Measurements from ENCODE around the gene GAS7. TPM values are rescaled to one million over a fixed set of nuclear protein-coding genes. Genes with fewer than 3 reads are reported as not detected.

Gene GAS7
- total RNA-seq, 6 experiments from 2014 or later: 1.6 to 7.1 (median 2.7) TPM

- intact Hi-C loops (cut with DNase I): no loop called here
- Histone ChIP-seq H3K27me3 (no peaks in the 10 kb centered on the region), H3K9me3 (no peaks in the 10 kb centered on the region), H3K36me3 (no peaks in the 10 kb centered on the region), H3K27ac (no peak overlapping the region), H3K4me1 (no peaks in the 10 kb centered on the region), H3K4me3 (no peak overlapping the region)
- ATAC-seq (no peak), DNase-seq (no peak)
- 29% methylated on average over 15 of the region's 21 CpGs for WGBS (ENCODE audit: insufficient coverage, low coverage, low lambda C conversion rate, missing lambda C conversion rate)
- TF ChIP-seq, protein P1, sequence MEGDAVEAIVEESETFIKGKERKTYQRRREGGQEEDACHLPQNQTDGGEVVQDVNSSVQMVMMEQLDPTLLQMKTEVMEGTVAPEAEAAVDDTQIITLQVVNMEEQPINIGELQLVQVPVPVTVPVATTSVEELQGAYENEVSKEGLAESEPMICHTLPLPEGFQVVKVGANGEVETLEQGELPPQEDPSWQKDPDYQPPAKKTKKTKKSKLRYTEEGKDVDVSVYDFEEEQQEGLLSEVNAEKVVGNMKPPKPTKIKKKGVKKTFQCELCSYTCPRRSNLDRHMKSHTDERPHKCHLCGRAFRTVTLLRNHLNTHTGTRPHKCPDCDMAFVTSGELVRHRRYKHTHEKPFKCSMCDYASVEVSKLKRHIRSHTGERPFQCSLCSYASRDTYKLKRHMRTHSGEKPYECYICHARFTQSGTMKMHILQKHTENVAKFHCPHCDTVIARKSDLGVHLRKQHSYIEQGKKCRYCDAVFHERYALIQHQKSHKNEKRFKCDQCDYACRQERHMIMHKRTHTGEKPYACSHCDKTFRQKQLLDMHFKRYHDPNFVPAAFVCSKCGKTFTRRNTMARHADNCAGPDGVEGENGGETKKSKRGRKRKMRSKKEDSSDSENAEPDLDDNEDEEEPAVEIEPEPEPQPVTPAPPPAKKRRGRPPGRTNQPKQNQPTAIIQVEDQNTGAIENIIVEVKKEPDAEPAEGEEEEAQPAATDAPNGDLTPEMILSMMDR (IDR thresholded peaks at IDR 0.05): no peak
- TF ChIP-seq POLR2A (IDR thresholded peaks at IDR 0.05): no peak
These were observed 172.2 kb downstream of the GAS7 start for GRCh38 chr17:10025976-10026901.

DNA sequence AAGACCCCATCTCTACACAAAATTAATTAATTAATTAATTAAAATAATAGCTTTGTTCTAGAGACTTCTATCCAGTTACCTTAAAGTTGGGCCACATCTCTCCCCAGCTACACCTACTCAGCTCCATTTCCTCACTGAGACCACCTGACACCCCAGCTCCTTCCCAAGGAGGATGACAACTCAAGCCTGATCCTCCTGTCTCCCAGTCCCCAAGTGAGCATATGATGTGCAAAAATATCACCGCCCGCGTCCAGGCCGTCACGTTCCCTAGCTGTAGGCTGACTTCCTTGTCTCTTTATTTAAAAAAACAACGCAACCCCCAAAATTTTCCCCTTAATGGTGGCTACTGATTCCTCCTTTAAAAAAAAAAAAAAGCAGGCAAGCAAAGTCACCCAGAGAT, 173.2 kb downstream of the GAS7 start:
- no peaks in the 10 kb centered on the region for H3K27me3 ChIP-seq
- no peaks in the 10 kb centered on the region for H3K4me1 ChIP-seq
- H3K9me3 ChIP-seq: no peaks in the 10 kb centered on the region
- no peaks in the 10 kb centered on the region for H3K36me3 ChIP-seq
- TF ChIP-seq, protein P1 (IDR thresholded peaks at IDR 0.05): no peak
- TF ChIP-seq POLR2A (IDR thresholded peaks at IDR 0.05): no peak
- ATAC-seq (no peak), DNase-seq (no peak)
- intact Hi-C loops (cut with DNase I): no loop called here
- H3K27ac ChIP-seq: no peak overlapping the region
- H3K4me3 ChIP-seq: no peak overlapping the region
- 81% methylated on average over 6 of the region's 6 CpGs for WGBS (ENCODE audit: insufficient coverage, low coverage, low lambda C conversion rate, missing lambda C conversion rate)

- DNase-seq: no peak
- ATAC-seq: no peak
- no peak for TF ChIP-seq POLR2A (IDR thresholded peaks at IDR 0.05)
- TF ChIP-seq, protein P1 (IDR thresholded peaks at IDR 0.05): no peak
- Histone ChIP-seq H3K9me3 (no peaks in the 10 kb centered on the region), H3K4me1 (no peaks in the 10 kb centered on the region), H3K27me3 (no peaks in the 10 kb centered on the region), H3K36me3 (no peaks in the 10 kb centered on the region), H3K4me3 (no peak overlapping the region), H3K27ac (no peak overlapping the region)
- intact Hi-C loops (cut with DNase I): no loop called here
- WGBS (ENCODE audit: insufficient coverage, low coverage, low lambda C conversion rate, missing lambda C conversion rate): 24% methylated on average over 4 of the region's 13 CpGs
These were observed 176.0 kb downstream of the GAS7 start for GRCh38 chr17:10022416-10022815.

- 45% methylated on average over 19 of the region's 21 CpGs for WGBS (ENCODE audit: insufficient coverage, low coverage, low lambda C conversion rate, missing lambda C conversion rate)
- Histone ChIP-seq H3K36me3 (no peaks in the 10 kb centered on the region), H3K9me3 (no peaks in the 10 kb centered on the region), H3K27ac (no peak overlapping the region), H3K4me1 (no peaks in the 10 kb centered on the region), H3K4me3 (no peak overlapping the region), H3K27me3 (no peaks in the 10 kb centered on the region)
- ATAC-seq (peak; percentile 31 to 66 (median 47)), DNase-seq (peak; percentile 38 to 66 (median 48))
- TF ChIP-seq, protein P1 (IDR thresholded peaks at IDR 0.05): no peak
- no peak for TF ChIP-seq POLR2A (IDR thresholded peaks at IDR 0.05)
- intact Hi-C loops (cut with DNase I): no loop called here
These were observed 177.0 kb downstream of the GAS7 start for GRCh38 chr17:10021272-10021984.
